IPS-18c (cell line): ENCODE results near the gene ITIH1.

ENCODE experiments used
- H3K4me3 ChIP-seq: 2 replicates; pipeline ENCODE4 v1.7.0; 2013; ENCODE audit warnings: low read depth, mild to moderate bottlenecking, low read length, moderate library complexity; ENCODE audit not compliant: insufficient read depth
- H3K9me3 ChIP-seq: one replicate; pipeline ENCODE4 v1.6.1; 2013; ENCODE audit warnings: mild to moderate bottlenecking, low read length, moderate library complexity; ENCODE audit not compliant: control insufficient read depth, insufficient read depth

Gene ITIH1

GRCh38 chr3:52786330-52787215 is 9.2 kb downstream of the ITIH1 start:
- H3K4me3 ChIP-seq, result no peak overlapping the region

GRCh38 chr3:52787246-52787645 is 9.8 kb downstream of the ITIH1 start:
- H3K9me3 ChIP-seq, result no peaks in the 10 kb centered on the region

More at GRCh38 chr3:52786330-52787215, 9.2 kb downstream of the ITIH1 start:
- no peaks in the 10 kb centered on the region for H3K9me3 ChIP-seq

GRCh38 chr3:52787672-52788625 is 10.6 kb downstream of the ITIH1 start:
- H3K9me3 ChIP-seq, result no peaks in the 10 kb centered on the region
- no peak overlapping the region for H3K4me3 ChIP-seq

More at GRCh38 chr3:52787246-52787645, 9.8 kb downstream of the ITIH1 start:
- no peak overlapping the region for H3K4me3 ChIP-seq

- H3K9me3 ChIP-seq, result no peaks in the 10 kb centered on the region
- no peak overlapping the region for H3K4me3 ChIP-seq
These were observed 11.7 kb downstream of the ITIH1 start for GRCh38 chr3:52788890-52789745.

GRCh38 chr3:52789746-52790040 is 12.3 kb downstream of the ITIH1 start:
- H3K4me3 ChIP-seq, result no peak overlapping the region
- no peaks in the 10 kb centered on the region for H3K9me3 ChIP-seq

- Histone ChIP-seq H3K4me3 (no peak overlapping the region), H3K9me3 (no peaks in the 10 kb centered on the region)
These were observed 12.9 kb downstream of the ITIH1 start for GRCh38 chr3:52790337-52790736.

GRCh38 chr3:52790741-52791140 is 13.3 kb downstream of the ITIH1 start:
- Histone ChIP-seq H3K4me3 (no peak overlapping the region), H3K9me3 (no peaks in the 10 kb centered on the region)

- Histone ChIP-seq H3K9me3 (no peaks in the 10 kb centered on the region), H3K4me3 (no peak overlapping the region)
These were observed 14.0 kb downstream of the ITIH1 start for GRCh38 chr3:52791366-52791765.

- H3K9me3 ChIP-seq, result no peaks in the 10 kb centered on the region
- no peak overlapping the region for H3K4me3 ChIP-seq
These were observed 14.5 kb downstream of the ITIH1 start for GRCh38 chr3:52791928-52792327.

GRCh38 chr3:52792413-52792812 is 15.0 kb downstream of the ITIH1 start:
- no peaks in the 10 kb centered on the region for H3K9me3 ChIP-seq

GRCh38 chr3:52792961-52793695 is 15.7 kb downstream of the ITIH1 start:
- H3K4me3 ChIP-seq, result no peak overlapping the region
- no peaks in the 10 kb centered on the region for H3K9me3 ChIP-seq

More at GRCh38 chr3:52792413-52792812, 15.0 kb downstream of the ITIH1 start:
- no peak overlapping the region for H3K4me3 ChIP-seq

GRCh38 chr3:52793702-52794611 is 16.6 kb downstream of the ITIH1 start:
- no peak overlapping the region for H3K4me3 ChIP-seq

GRCh38 chr3:52794612-52795099 is 17.3 kb downstream of the ITIH1 start, which contains the start of gene ITIH3:
Gene ITIH3, plus strand, starts transcription at chr3:52794796. Its CDS starts 8 bp downstream, at chr3:52794804.
- Histone ChIP-seq H3K9me3 (no peaks in the 10 kb centered on the region), H3K4me3 (no peak within 1 kb of the TSS)

More at GRCh38 chr3:52793702-52794611, 16.6 kb downstream of the ITIH1 start:
- no peaks in the 10 kb centered on the region for H3K9me3 ChIP-seq

- no peaks in the 10 kb centered on the region for H3K9me3 ChIP-seq
- no peak overlapping the region for H3K4me3 ChIP-seq
These were observed 18.0 kb downstream of the ITIH1 start for GRCh38 chr3:52795298-52795900.

GRCh38 chr3:52796411-52796810 is 19.0 kb downstream of the ITIH1 start:
- Histone ChIP-seq H3K4me3 (no peak overlapping the region), H3K9me3 (no peaks in the 10 kb centered on the region)
